Mesendoderm (in vitro differentiated cells): Measurements from ENCODE around the gene MT1G.

ENCODE experiments used
- DNase-seq: peaks from one replicate; pipeline ENCODE4 v3.0.0; 2013
- H2AK5ac ChIP-seq: 2 replicates; pipeline ENCODE4 v1.6.1; 2013; ENCODE audit warnings: low read length, inconsistent platforms
- H2BK120ac ChIP-seq: 2 replicates; pipeline ENCODE4 v1.6.1; 2013; ENCODE audit warnings: low read depth, mild to moderate bottlenecking, low read length, moderate library complexity, mixed read lengths
- H2BK15ac ChIP-seq: replicated peaks from 2 replicates; pipeline ENCODE4 v1.6.1; 2013; ENCODE audit warnings: low read depth, mild to moderate bottlenecking, moderate library complexity
- H2BK5ac ChIP-seq: 2 replicates; pipeline ENCODE4 v1.6.1; 2013; ENCODE audit warnings: low read length, inconsistent platforms
- H3K18ac ChIP-seq: 2 replicates; pipeline ENCODE4 v1.6.1; 2013; ENCODE audit warnings: mild to moderate bottlenecking, low read length, mixed read lengths
- H3K23ac ChIP-seq: one replicate; pipeline ENCODE4 v1.6.1; 2013; ENCODE audit warnings: low read length
- H3K27ac ChIP-seq: 2 replicates; pipeline ENCODE4 v1.5.1; 2013; ENCODE audit warnings: low read depth, mild to moderate bottlenecking, inconsistent platforms, low read length, moderate library complexity
- H3K27me3 ChIP-seq: 2 replicates; pipeline ENCODE4 v1.6.1; 2013; ENCODE audit warnings: low read length, control low read depth, mild to moderate bottlenecking, inconsistent platforms; ENCODE audit not compliant: insufficient read depth, poor library complexity
- H3K36me3 ChIP-seq: 2 replicates; pipeline ENCODE4 v1.6.1; 2013; ENCODE audit warnings: low read length, inconsistent platforms; ENCODE audit not compliant: control insufficient read depth, insufficient read depth
- H3K4ac ChIP-seq: one replicate; pipeline ENCODE4 v1.6.1; 2013; ENCODE audit warnings: low read depth, mild to moderate bottlenecking, low read length, moderate library complexity
- H3K4me1 ChIP-seq: 2 replicates; pipeline ENCODE4 v1.6.1; 2013; ENCODE audit warnings: low read depth, low read length, inconsistent platforms; ENCODE audit not compliant: control insufficient read depth
- H3K4me2 ChIP-seq: 2 replicates; pipeline ENCODE4 v1.6.1; 2013; ENCODE audit warnings: low read length
- H3K4me3 ChIP-seq: 2 replicates; pipeline ENCODE4 v1.5.1; 2013; ENCODE audit warnings: mild to moderate bottlenecking, low read length
- H3K56ac ChIP-seq: one replicate; pipeline ENCODE4 v1.6.1; 2013; ENCODE audit warnings: low read length
- H3K79me1 ChIP-seq: 2 replicates; pipeline ENCODE4 v1.6.1; 2013; ENCODE audit warnings: low read length, inconsistent platforms
- H3K79me2 ChIP-seq: 2 replicates; pipeline ENCODE4 v1.6.1; 2013; ENCODE audit warnings: mild to moderate bottlenecking, low read length; ENCODE audit not compliant: control insufficient read depth, insufficient read depth
- H3K9ac ChIP-seq: 2 replicates; pipeline ENCODE4 v1.6.1; 2013; ENCODE audit warnings: low read length, inconsistent platforms
- H4K5ac ChIP-seq: one replicate; pipeline ENCODE4 v1.6.1; 2013; ENCODE audit warnings: low read length
- H4K8ac ChIP-seq: one replicate; pipeline ENCODE4 v1.6.1; 2013; ENCODE audit warnings: low read depth, mild to moderate bottlenecking, control low read depth, low read length, moderate library complexity
- WGBS: extraction: QIAGEN DNeasy Blood & Tissue Kit; methylation state at CpG from one replicate; pipeline ENCODE4 v1.1.7; 2013; ENCODE audit warnings: low lambda C conversion rate, missing lambda C conversion rate; ENCODE audit not compliant: insufficient coverage; ENCODE audit errors: extremely low coverage; 5-methylcytosine and 5-hydroxymethylcytosine counted together

Gene MT1G

GRCh38 chr16:56684256-56684925 lies 16.5 kb upstream of the MT1G start:
- H3K4me2 ChIP-seq: no peak overlapping the region
- no peak overlapping the region for H2BK5ac ChIP-seq
- no peaks in the 10 kb centered on the region for H3K79me2 ChIP-seq
- no peak overlapping the region for H3K18ac ChIP-seq
- no peak overlapping the region for H3K23ac ChIP-seq
- H2BK15ac ChIP-seq: no peak overlapping the region
- H4K5ac ChIP-seq: no peak overlapping the region
- no peaks in the 10 kb centered on the region for H3K27me3 ChIP-seq
- no peak overlapping the region for H3K27ac ChIP-seq
- H2BK120ac ChIP-seq: no peak overlapping the region
- H3K4me3 ChIP-seq: no peak overlapping the region
- H3K4me1 ChIP-seq: peaks cover 5% of the 10 kb centered on the region
- no peak overlapping the region for H3K56ac ChIP-seq
- no peaks in the 10 kb centered on the region for H3K36me3 ChIP-seq
- H3K4ac ChIP-seq: no peak overlapping the region
- no peak for DNase-seq
- H3K9ac ChIP-seq: no peak overlapping the region
- WGBS: no CpG with 5 or more reads among the region's 4 CpGs
- no peak overlapping the region for H2AK5ac ChIP-seq
- no peak overlapping the region for H4K8ac ChIP-seq
- no peaks in the 10 kb centered on the region for H3K79me1 ChIP-seq

GRCh38 chr16:56683424-56684172 lies 15.7 kb upstream of the MT1G start:
- Histone ChIP-seq H2BK120ac (no peak overlapping the region), H3K56ac (no peak overlapping the region), H3K23ac (no peak overlapping the region), H4K8ac (no peak overlapping the region), H4K5ac (no peak overlapping the region), H3K27ac (no peak overlapping the region), H2BK15ac (no peak overlapping the region), H3K4ac (no peak overlapping the region), H3K79me2 (no peaks in the 10 kb centered on the region), H2AK5ac (no peak overlapping the region), H3K18ac (no peak overlapping the region), H3K36me3 (no peaks in the 10 kb centered on the region), H2BK5ac (no peak overlapping the region), H3K4me1 (peaks cover 5% of the 10 kb centered on the region), H3K4me3 (no peak overlapping the region), H3K9ac (peak overlapping the region; percentile 22), H3K27me3 (no peaks in the 10 kb centered on the region), H3K4me2 (no peak overlapping the region), H3K79me1 (no peaks in the 10 kb centered on the region)
- no peak for DNase-seq
- no CpG with 5 or more reads among the region's 5 CpGs for WGBS

GRCh38 chr16:56682703-56683397 lies 15.0 kb upstream of the MT1G start:
- no CpG with 5 or more reads among the region's 8 CpGs for WGBS
- no peak overlapping the region for H2BK15ac ChIP-seq
- no peak overlapping the region for H4K8ac ChIP-seq
- peak overlapping the region; percentile 48 for H2AK5ac ChIP-seq
- H3K23ac ChIP-seq: peak overlapping the region; percentile 99
- peak overlapping the region; percentile 89 for H3K4me2 ChIP-seq
- H3K79me1 ChIP-seq: no peaks in the 10 kb centered on the region
- H3K4me1 ChIP-seq: peaks cover 5% of the 10 kb centered on the region
- H3K9ac ChIP-seq: peak overlapping the region; percentile 91
- H3K56ac ChIP-seq: peak overlapping the region; percentile 90
- no peaks in the 10 kb centered on the region for H3K27me3 ChIP-seq
- H4K5ac ChIP-seq: no peak overlapping the region
- no peak overlapping the region for H2BK120ac ChIP-seq
- H3K4ac ChIP-seq: no peak overlapping the region
- no peak for DNase-seq
- H3K36me3 ChIP-seq: no peaks in the 10 kb centered on the region
- peak overlapping the region; percentile 59 for H3K4me3 ChIP-seq
- no peak overlapping the region for H3K18ac ChIP-seq
- no peak overlapping the region for H3K27ac ChIP-seq
- H2BK5ac ChIP-seq: peak overlapping the region; percentile 43
- no peaks in the 10 kb centered on the region for H3K79me2 ChIP-seq

- peak; percentile 91 for DNase-seq
- no peaks in the 10 kb centered on the region for H3K79me2 ChIP-seq
- H4K8ac ChIP-seq: no peak within 1 kb of the TSS
- no CpG with 5 or more reads among the region's 49 CpGs for WGBS
- H3K4ac ChIP-seq: no peak within 1 kb of the TSS
- H3K4me3 ChIP-seq: peak within 1 kb of the TSS; percentile 59
- no peaks in the 10 kb centered on the region for H3K36me3 ChIP-seq
- H3K23ac ChIP-seq: peak within 1 kb of the TSS; percentile 99
- peak within 1 kb of the TSS; percentile 90 for H3K56ac ChIP-seq
- no peak within 1 kb of the TSS for H3K18ac ChIP-seq
- no peak within 1 kb of the TSS for H4K5ac ChIP-seq
- H3K4me1 ChIP-seq: peaks cover 5% of the 10 kb centered on the region
- peak within 1 kb of the TSS; percentile 43 for H2BK5ac ChIP-seq
- H3K79me1 ChIP-seq: no peaks in the 10 kb centered on the region
- peak within 1 kb of the TSS; percentile 48 for H2AK5ac ChIP-seq
- H3K27me3 ChIP-seq: no peaks in the 10 kb centered on the region
- no peak within 1 kb of the TSS for H2BK15ac ChIP-seq
- H3K9ac ChIP-seq: peak within 1 kb of the TSS; percentile 91
- H3K27ac ChIP-seq: no peak within 1 kb of the TSS
- H2BK120ac ChIP-seq: no peak within 1 kb of the TSS
- peak within 1 kb of the TSS; percentile 89 for H3K4me2 ChIP-seq
Measured at GRCh38 chr16:56681939-56682702, 14.3 kb upstream of the MT1G start, which contains the start of gene MT1X. Gene MT1X, plus strand, starts transcription at chr16:56682470. Its CDS starts 71 bp downstream, at chr16:56682541.

GRCh38 chr16:56679818-56680217 lies 12.0 kb upstream of the MT1G start:
- no peak overlapping the region for H3K9ac ChIP-seq
- peaks cover 5% of the 10 kb centered on the region for H3K4me1 ChIP-seq
- no peaks in the 10 kb centered on the region for H3K27me3 ChIP-seq
- DNase-seq: no peak
- H3K36me3 ChIP-seq: no peaks in the 10 kb centered on the region
- H2AK5ac ChIP-seq: no peak overlapping the region
- no peaks in the 10 kb centered on the region for H3K79me1 ChIP-seq
- no peak overlapping the region for H3K56ac ChIP-seq
- no peak overlapping the region for H3K4me2 ChIP-seq
- no peak overlapping the region for H2BK15ac ChIP-seq
- no peak overlapping the region for H2BK5ac ChIP-seq
- no peak overlapping the region for H3K4ac ChIP-seq
- no peak overlapping the region for H3K27ac ChIP-seq
- no peak overlapping the region for H4K5ac ChIP-seq
- H3K23ac ChIP-seq: no peak overlapping the region
- WGBS: no CpG with 5 or more reads among the region's 6 CpGs
- no peaks in the 10 kb centered on the region for H3K79me2 ChIP-seq
- no peak overlapping the region for H3K4me3 ChIP-seq
- no peak overlapping the region for H3K18ac ChIP-seq
- H4K8ac ChIP-seq: no peak overlapping the region
- H2BK120ac ChIP-seq: no peak overlapping the region
